OCI-LY7 (cell line): ENCODE results near the gene MACROD2. TPM values are rescaled to one million over a fixed set of nuclear protein-coding genes. Genes with fewer than 3 reads are reported as not detected.

ENCODE experiments used
- BruUV-seq: library from RNA; stranded (reverse); fragments of 400-500 nt; replicated peaks from 2 replicates; lab custom pipeline; 2021; lab: Mats Ljungman, UMichigan
- CTCF ChIA-PET: fragments of 300-600 bp; sonication (Branson Sonifier 250); formaldehyde crosslinking; loops from one replicate; lab custom pipeline; 2022; ENCODE audit warnings: antibody characterized with exemption; ENCODE audit not compliant: unreplicated experiment; lab: Charles Lee
- POLR2A ChIA-PET: fragments of 300-600 bp; sonication (Branson Sonifier 250); formaldehyde crosslinking; loops from one replicate; lab custom pipeline; 2022; ENCODE audit warnings: antibody characterized with exemption; lab: Charles Lee
- DNase-seq: peaks from one replicate; pipeline ENCODE4 v3.0.0-alpha.2; 2015; ENCODE audit warnings: low spot score
- H2AFZ ChIP-seq: fragments of 200-600 bp; sonication (generic), shearing (Covaris generic); 2 replicates; pipeline ENCODE4 v1.6.1; 2014; ENCODE audit warnings: mild to moderate bottlenecking, antibody characterized with exemption, low read length, moderate library complexity
- H3K27ac ChIP-seq: fragments of 200-600 bp; sonication (generic); 2 replicates; pipeline ENCODE4 v1.5.1; 2014; ENCODE audit warnings: mixed run types, low read depth, mild to moderate bottlenecking, moderate library complexity, low read length, inconsistent platforms; ENCODE audit not compliant: poor library complexity, severe bottlenecking
- H3K36me3 ChIP-seq: fragments of 200-600 bp; sonication (generic); 2 replicates; pipeline ENCODE4 v1.6.1; 2014; ENCODE audit warnings: mild to moderate bottlenecking, antibody characterized with exemption, low read length, moderate library complexity, mixed read lengths; ENCODE audit not compliant: insufficient read depth
- H3K4me1 ChIP-seq: fragments of 200-600 bp; sonication (generic); 2 replicates; pipeline ENCODE4 v1.5.1; 2014; ENCODE audit warnings: mild to moderate bottlenecking, low read length; ENCODE audit not compliant: insufficient read depth, poor library complexity, severe bottlenecking
- H3K4me2 ChIP-seq: fragments of 200-600 bp; sonication (generic); 2 replicates; pipeline ENCODE4 v1.6.1; 2014; ENCODE audit warnings: mild to moderate bottlenecking, low read length
- H3K4me3 ChIP-seq: fragments of 200-600 bp; sonication (generic); 2 replicates; pipeline ENCODE4 v1.5.1; 2014; ENCODE audit warnings: mild to moderate bottlenecking, low read depth, low read length; ENCODE audit not compliant: poor library complexity, severe bottlenecking
- H3K79me2 ChIP-seq: fragments of 200-600 bp; sonication (generic); 2 replicates; pipeline ENCODE4 v1.6.1; 2016; ENCODE audit warnings: low read depth, mild to moderate bottlenecking, low read length, moderate library complexity, mixed read lengths; ENCODE audit not compliant: insufficient read depth
- H3K9me2 ChIP-seq: fragments of 200-600 bp; sonication (generic); 2 replicates; pipeline ENCODE4 v1.6.1; 2016; ENCODE audit warnings: mild to moderate bottlenecking, low read length, mixed read lengths; ENCODE audit not compliant: insufficient read depth
- H3K9me3 ChIP-seq: fragments of 200-600 bp; sonication (generic); 2 replicates; pipeline ENCODE4 v1.6.1; 2014; ENCODE audit warnings: mild to moderate bottlenecking, mixed run types, low read length, mixed read lengths
- H4K20me1 ChIP-seq: fragments of 200-600 bp; sonication (generic); 2 replicates; pipeline ENCODE4 v1.6.1; 2014; ENCODE audit warnings: mild to moderate bottlenecking, antibody characterized with exemption, low read length, moderate library complexity, mixed read lengths; ENCODE audit not compliant: insufficient read depth
- CTCF ChIP-seq: fragments of 200-600 bp; sonication (generic); conservative IDR thresholded peaks from 2 replicates; pipeline ENCODE4 v1.5.1; 2014; ENCODE audit warnings: mild to moderate bottlenecking, antibody characterized with exemption, low read length, moderate library complexity, mixed read lengths
- EZH2phosphoT487 ChIP-seq: fragments of 200-600 bp; sonication (generic); IDR thresholded peaks from 2 replicates; pipeline ENCODE4 v1.6.1; 2018; ENCODE audit warnings: low read depth, borderline replicate concordance, mild to moderate bottlenecking, mixed run types, antibody characterized with exemption, low read length, moderate library complexity, mixed read lengths
- intact Hi-C: fragments of 100-400 bp; cut with micrococcal nuclease; formaldehyde crosslinking; loops from one replicate; pipeline ENCODE4 v1.10.0; 2022; ENCODE audit not compliant: unreplicated experiment
- total RNA-seq, 2 experiments: library from RNA; depleted of rRNA in 1 of 2; stranded (reverse); fragments of >200 nt in 1 of 2; shearing (Covaris generic) in 1 of 2; gene quantifications; 2 replicates each; pipeline ENCODE4 v1.2.3, GENCODE V29; 2014 to 2022

Gene MACROD2
- total RNA-seq, 2 experiments from 2014 or later = 0.09 to 4.5 TPM

GRCh38 chr20:15461938-15462337 is 1466.6 kb downstream of the MACROD2 start:
- Histone ChIP-seq H3K4me3 (no peak overlapping the region), H3K9me2 (peaks cover 3% of the 10 kb centered on the region; the same call in 1 of the 2 replicates), H3K4me2 (no peak overlapping the region), H3K79me2 (no peaks in the 10 kb centered on the region), H3K9me3 (no peaks in the 10 kb centered on the region), H2AFZ (no peak overlapping the region), H3K27ac (no peak overlapping the region), H3K4me1 (no peaks in the 10 kb centered on the region), H3K36me3 (no peaks in the 10 kb centered on the region), H4K20me1 (no peaks in the 10 kb centered on the region)
- TF ChIP-seq CTCF (no peak), EZH2phosphoT487 (no peak)
- BruUV-seq = no TSS peak
- ChIA-PET POLR2A (no interaction called here), CTCF (no interaction called here)
- DNase-seq = no peak
- intact Hi-C loops = no loop called here

GRCh38 chr20:15475483-15475882 is 1480.2 kb downstream of the MACROD2 start:
- Histone ChIP-seq H3K4me1 (no peaks in the 10 kb centered on the region), H4K20me1 (no peaks in the 10 kb centered on the region), H3K4me2 (no peak overlapping the region), H3K4me3 (no peak overlapping the region), H3K9me2 (no peaks in the 10 kb centered on the region), H3K36me3 (no peaks in the 10 kb centered on the region), H2AFZ (no peak overlapping the region), H3K9me3 (no peaks in the 10 kb centered on the region), H3K27ac (no peak overlapping the region), H3K79me2 (no peaks in the 10 kb centered on the region)
- no TSS peak for BruUV-seq
- ChIA-PET CTCF (no interaction called here), POLR2A (no interaction called here)
- intact Hi-C loops = no loop called here
- TF ChIP-seq CTCF (no peak), EZH2phosphoT487 (no peak)
- no peak for DNase-seq

- H3K9me3 ChIP-seq = no peaks in the 10 kb centered on the region
- TF ChIP-seq CTCF = no peak
- TF ChIP-seq EZH2phosphoT487 = no peak
- H2AFZ ChIP-seq = no peak overlapping the region
- no peak overlapping the region for H3K4me2 ChIP-seq
- BruUV-seq = no TSS peak
- DNase-seq = no peak
- H3K4me3 ChIP-seq = no peak overlapping the region
- ChIA-PET POLR2A (interaction anchor here (0.6 kb wide), 1 partner anchor 9 kb away, joined by 4 read pairs; no protein-coding TSS in a partner anchor), CTCF (no interaction called here)
- H3K4me1 ChIP-seq = no peaks in the 10 kb centered on the region
- intact Hi-C loops = no loop called here
- H3K36me3 ChIP-seq = no peaks in the 10 kb centered on the region
- H3K9me2 ChIP-seq = no peaks in the 10 kb centered on the region
- no peaks in the 10 kb centered on the region for H4K20me1 ChIP-seq
- no peaks in the 10 kb centered on the region for H3K79me2 ChIP-seq
- H3K27ac ChIP-seq = no peak overlapping the region
Observed at GRCh38 chr20:15476186-15476585, 1480.9 kb downstream of the MACROD2 start.
